Esophagus squamous epithelium (tissue), 4 donors: ENCODE measurements around the gene GPR87.
A peak's percentile ranks its signal among the peaks of the same experiment; 100 is the strongest.

Experiments
- POLR2A ChIP-seq, 4 donors: fragments of 450-650 bp; IDR thresholded peaks; one replicate each; pipeline ENCODE4 v1.6.1; 2017; ENCODE audit warnings: antibody characterized with exemption in 4 of 4, mild to moderate bottlenecking in 4 of 4, moderate library complexity in 3 of 4
- TF ChIP-seq, protein P1 (sequence below), 6 experiments: fragments of 450-650 bp in 4 of 6; fragments of 200-600 bp in 2 of 6; sonication (generic) in 2 of 6; IDR thresholded peaks; one replicate each; pipeline ENCODE4 v1.5.1; 2016 to 2019; ENCODE audit warnings: antibody characterized with exemption in 6 of 6, mild to moderate bottlenecking in 4 of 6, moderate library complexity in 4 of 6

DNA sequence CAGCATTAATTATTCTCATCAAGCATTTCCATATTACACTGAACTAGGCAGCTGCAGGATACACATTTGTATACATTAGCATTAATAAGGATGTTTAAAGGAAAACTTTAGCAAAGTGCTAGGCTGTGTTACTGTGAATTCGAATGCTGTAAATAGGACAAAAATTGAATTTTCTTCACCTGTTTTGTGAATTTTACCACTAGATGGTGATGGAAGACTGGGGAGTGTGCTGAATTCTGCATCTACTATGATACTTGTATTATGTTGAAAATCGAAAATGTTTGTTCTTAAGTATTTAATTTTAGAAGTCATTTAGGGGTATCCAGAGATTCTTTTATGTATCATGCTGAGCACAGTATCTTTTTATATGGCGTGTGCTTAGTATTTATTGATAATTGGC lies 25.9 kb downstream of the GPR87 start:
- TF ChIP-seq, protein P1, sequence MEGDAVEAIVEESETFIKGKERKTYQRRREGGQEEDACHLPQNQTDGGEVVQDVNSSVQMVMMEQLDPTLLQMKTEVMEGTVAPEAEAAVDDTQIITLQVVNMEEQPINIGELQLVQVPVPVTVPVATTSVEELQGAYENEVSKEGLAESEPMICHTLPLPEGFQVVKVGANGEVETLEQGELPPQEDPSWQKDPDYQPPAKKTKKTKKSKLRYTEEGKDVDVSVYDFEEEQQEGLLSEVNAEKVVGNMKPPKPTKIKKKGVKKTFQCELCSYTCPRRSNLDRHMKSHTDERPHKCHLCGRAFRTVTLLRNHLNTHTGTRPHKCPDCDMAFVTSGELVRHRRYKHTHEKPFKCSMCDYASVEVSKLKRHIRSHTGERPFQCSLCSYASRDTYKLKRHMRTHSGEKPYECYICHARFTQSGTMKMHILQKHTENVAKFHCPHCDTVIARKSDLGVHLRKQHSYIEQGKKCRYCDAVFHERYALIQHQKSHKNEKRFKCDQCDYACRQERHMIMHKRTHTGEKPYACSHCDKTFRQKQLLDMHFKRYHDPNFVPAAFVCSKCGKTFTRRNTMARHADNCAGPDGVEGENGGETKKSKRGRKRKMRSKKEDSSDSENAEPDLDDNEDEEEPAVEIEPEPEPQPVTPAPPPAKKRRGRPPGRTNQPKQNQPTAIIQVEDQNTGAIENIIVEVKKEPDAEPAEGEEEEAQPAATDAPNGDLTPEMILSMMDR (IDR thresholded peaks at IDR 0.05) = peak in 5 of 6 experiments; percentile 22 to 66 (median 41)
- no peak for TF ChIP-seq POLR2A (IDR thresholded peaks at IDR 0.05)
